NB4 (cell line): Measurements from ENCODE around the gene ARFGEF2.

Experiments used
- CTCF ChIP-seq: IDR thresholded peaks from one replicate; pipeline ENCODE4 v1.5.1; 2012; ENCODE audit warnings: low read depth, low read length
- MYC ChIP-seq: IDR thresholded peaks from 2 replicates; pipeline ENCODE4 v1.6.1; 2011; ENCODE audit warnings: low read depth, low read length

- no peak for TF ChIP-seq CTCF
- no peak for TF ChIP-seq MYC
Measured at GRCh38 chr20:48957533-48957932, 36.0 kb downstream of the ARFGEF2 start.
